H1 (cell line): ENCODE data around the gene CUL2. TPM values are rescaled to one million over a fixed set of nuclear protein-coding genes. Genes with fewer than 3 reads are reported as not detected.

Source experiments
- CTCF ChIA-PET: fragments of 300-600 bp; sonication (Branson Sonifier 250); formaldehyde crosslinking; loops from one replicate; lab custom pipeline; 2021; ENCODE audit not compliant: partially characterized antibody; lab: Charles Lee
- POLR2A ChIA-PET: fragments of 300-600 bp; sonication (Branson Sonifier 250); formaldehyde crosslinking; loops from one replicate; lab custom pipeline; 2021; ENCODE audit warnings: inconsistent platforms; ENCODE audit not compliant: partially characterized antibody; lab: Charles Lee
- DNase-seq, 2 experiments: peaks; one replicate each; pipeline versions ENCODE4 v3.0.0 to v3.0.0-alpha.2; 2010 to 2022; ENCODE audit warnings: low spot score in 2 of 2, low read depth in 1 of 2, mixed read lengths in 1 of 2
- FAIRE-seq: peaks from 2 replicates; lab custom pipeline; 2011; peaks lifted over from hg19 to GRCh38; lab: Jason Lieb, UNC
- H2AFZ ChIP-seq: 2 replicates; pipeline ENCODE4 v1.8.1; 2012; ENCODE audit warnings: low read length, inconsistent platforms
- H2AK5ac ChIP-seq: 2 replicates; pipeline ENCODE4 v1.6.1; 2013; ENCODE audit warnings: low read depth, low read length
- H2BK120ac ChIP-seq: replicated peaks from 2 replicates; pipeline ENCODE3; 2013; ENCODE audit warnings: low read depth, low read length, inconsistent platforms
- H2BK12ac ChIP-seq: 2 replicates; pipeline ENCODE4 v1.6.1; 2013; ENCODE audit warnings: low read depth, low read length
- H2BK15ac ChIP-seq: 2 replicates; pipeline ENCODE4 v1.6.1; 2013; ENCODE audit warnings: low read length
- H2BK20ac ChIP-seq: 2 replicates; pipeline ENCODE4 v1.6.1; 2013; ENCODE audit warnings: low read length
- H2BK5ac ChIP-seq: 2 replicates; pipeline ENCODE4 v1.6.1; 2013; ENCODE audit warnings: low read depth, low read length
- H3K14ac ChIP-seq: 2 replicates; pipeline ENCODE4 v1.6.1; 2013; ENCODE audit warnings: inconsistent platforms; ENCODE audit not compliant: insufficient read length
- H3K18ac ChIP-seq: 2 replicates; pipeline ENCODE4 v1.6.1; 2013; ENCODE audit warnings: low read length; ENCODE audit errors: extremely low read depth
- H3K23ac ChIP-seq: 2 replicates; pipeline ENCODE4 v1.6.1; 2013; ENCODE audit warnings: inconsistent platforms; ENCODE audit not compliant: insufficient read length
- H3K23me2 ChIP-seq: 2 replicates; pipeline ENCODE4 v1.6.1; 2013; ENCODE audit warnings: low read depth, low read length
- H3K27ac ChIP-seq: 2 replicates; pipeline ENCODE4 v1.6.1; 2011; ENCODE audit warnings: low read depth, low read length, inconsistent platforms
- H3K27me3 ChIP-seq, 4 experiments: replicated peaks in 1 of 4; 1 replicate in 1 of 4; 2 replicates in 3 of 4; pipeline versions ENCODE4 v1.6.1 to v1.8.1; 2011 to 2013; ENCODE audit warnings: low read length in 3 of 4, mild to moderate bottlenecking in 3 of 4, inconsistent platforms in 2 of 4, mixed read lengths in 2 of 4, moderate library complexity in 1 of 4; ENCODE audit not compliant: control insufficient read depth in 3 of 4, insufficient read depth in 3 of 4; ENCODE audit errors: extremely low read depth in 1 of 4
- H3K36me3 ChIP-seq, 4 experiments: 2 replicates each; pipeline versions ENCODE4 v1.6.1 to v1.8.1; 2011 to 2013; ENCODE audit warnings: mild to moderate bottlenecking in 4 of 4, low read length in 3 of 4, moderate library complexity in 2 of 4, control low read depth in 1 of 4, inconsistent platforms in 1 of 4; ENCODE audit not compliant: insufficient read depth in 4 of 4, control insufficient read depth in 2 of 4
- H3K4ac ChIP-seq: replicated peaks from 2 replicates; pipeline ENCODE3; 2013; ENCODE audit warnings: low read length, low read depth, mixed read lengths, inconsistent platforms; ENCODE audit not compliant: insufficient read length
- H3K4me1 ChIP-seq, 4 experiments: replicated peaks in 1 of 4; 1 replicate in 1 of 4; 2 replicates in 3 of 4; pipeline versions ENCODE4 v1.6.1 to v1.8.1; 2011 to 2013; ENCODE audit warnings: low read length in 3 of 4, inconsistent platforms in 2 of 4, mixed read lengths in 1 of 4; ENCODE audit not compliant: insufficient read depth in 4 of 4, control insufficient read depth in 3 of 4
- H3K4me2 ChIP-seq, 2 experiments: 2 replicates each; pipeline versions ENCODE4 v1.6.1 to v1.8.1; 2011 to 2013; ENCODE audit warnings: low read depth in 2 of 2, low read length in 2 of 2, control low read depth in 1 of 2, inconsistent platforms in 1 of 2, mild to moderate bottlenecking in 1 of 2; ENCODE audit not compliant: insufficient read depth in 1 of 2
- H3K4me3 ChIP-seq, 4 experiments: fragments of 200-600, 300-600 bp in 1 of 4; sonication (generic), shearing (Covaris generic), sonication (Bioruptor Twin) in 1 of 4; 2 replicates each; pipeline versions ENCODE4 v1.5.1 to v1.8.1; 2011 to 2016; ENCODE audit warnings: low read length in 4 of 4, low read depth in 3 of 4, control low read depth in 2 of 4, inconsistent platforms in 2 of 4, mild to moderate bottlenecking in 2 of 4, mixed read lengths in 1 of 4, moderate library complexity in 1 of 4; ENCODE audit not compliant: insufficient read depth in 2 of 4; ENCODE audit errors: extremely low read depth in 1 of 4
- H3K56ac ChIP-seq: replicated peaks from 2 replicates; pipeline ENCODE3; 2013; ENCODE audit warnings: low read depth, mild to moderate bottlenecking, mixed read lengths, low read length, inconsistent platforms; ENCODE audit not compliant: insufficient read length
- H3K79me1 ChIP-seq: 2 replicates; pipeline ENCODE4 v1.6.1; 2013; ENCODE audit warnings: low read depth, low read length, control low read depth
- H3K79me2 ChIP-seq, 2 experiments: 2 replicates each; pipeline versions ENCODE4 v1.6.1 to v1.8.1; 2012 to 2013; ENCODE audit warnings: low read length in 2 of 2, mild to moderate bottlenecking in 2 of 2, inconsistent platforms in 1 of 2; ENCODE audit not compliant: insufficient read depth in 2 of 2, control insufficient read depth in 1 of 2
- H3K9ac ChIP-seq, 4 experiments: replicated peaks in 1 of 4; 1 replicate in 1 of 4; 2 replicates in 3 of 4; pipeline versions ENCODE4 v1.6.1 to v1.8.1; 2011 to 2013; ENCODE audit warnings: low read depth in 3 of 4, low read length in 3 of 4, control low read depth in 2 of 4, mild to moderate bottlenecking in 2 of 4, moderate library complexity in 2 of 4, inconsistent platforms in 1 of 4; ENCODE audit errors: extremely low read depth in 1 of 4
- H3K9me3 ChIP-seq, 2 experiments: 2 replicates each; pipeline versions ENCODE4 v1.6.1 to v1.8.1; 2012 to 2013; ENCODE audit warnings: mild to moderate bottlenecking in 2 of 2, moderate library complexity in 2 of 2, control low read depth in 1 of 2, inconsistent platforms in 1 of 2, low read depth in 1 of 2, low read length in 1 of 2, mixed read lengths in 1 of 2; ENCODE audit not compliant: insufficient read depth in 2 of 2
- H4K20me1 ChIP-seq, 2 experiments: replicated peaks in 1 of 2; 2 replicates each; pipeline versions ENCODE3 to v1.8.1; 2011 to 2013; ENCODE audit warnings: inconsistent platforms in 2 of 2, low read length in 2 of 2, mild to moderate bottlenecking in 1 of 2; ENCODE audit not compliant: insufficient read depth in 2 of 2, control insufficient read depth in 1 of 2
- H4K5ac ChIP-seq: 2 replicates; pipeline ENCODE4 v1.6.1; 2013; ENCODE audit warnings: low read length, low read depth, mixed read lengths, inconsistent platforms; ENCODE audit not compliant: insufficient read length
- H4K8ac ChIP-seq: 2 replicates; pipeline ENCODE4 v1.8.0; 2013; ENCODE audit warnings: mild to moderate bottlenecking, moderate library complexity, low read length, inconsistent platforms; ENCODE audit not compliant: insufficient read depth; ENCODE audit errors: extremely low read depth
- H4K91ac ChIP-seq: replicated peaks from 2 replicates; pipeline ENCODE3; 2013; ENCODE audit warnings: low read length, mixed read lengths, inconsistent platforms; ENCODE audit not compliant: insufficient read length
- CBX8 ChIP-seq: fragments of 300-800, 300-1000 bp; sonication (generic); IDR thresholded peaks from 2 replicates; pipeline ENCODE4 v1.7.1; 2016; ENCODE audit warnings: low read depth, low read length, borderline replicate concordance
- EP300 ChIP-seq, 2 experiments: IDR thresholded peaks; 1 replicate in 1 of 2; 2 replicates in 1 of 2; pipeline ENCODE4 v1.6.1; 2011 to 2012; ENCODE audit warnings: low read depth in 2 of 2, low read length in 2 of 2, mild to moderate bottlenecking in 2 of 2, borderline replicate concordance in 1 of 2, inconsistent platforms in 1 of 2, moderate library complexity in 1 of 2
- EZH2 ChIP-seq: fragments of 200-600 bp; sonication (generic); IDR thresholded peaks from 2 replicates; pipeline ENCODE4 v1.7.1; 2012; ENCODE audit warnings: low read depth, mild to moderate bottlenecking, moderate library complexity, low read length, inconsistent platforms; ENCODE audit not compliant: severe bottlenecking
- GABPA ChIP-seq: IDR thresholded peaks from 2 replicates; pipeline ENCODE4 v1.6.1; 2011; ENCODE audit warnings: mild to moderate bottlenecking, low read length, moderate library complexity, borderline replicate concordance; ENCODE audit not compliant: insufficient read depth
- KDM5A ChIP-seq: fragments of 200-600 bp; IDR thresholded peaks from 2 replicates; pipeline ENCODE4 v1.7.1; 2012; ENCODE audit warnings: mild to moderate bottlenecking, low read length, inconsistent platforms, mixed read lengths
- MAX ChIP-seq: IDR thresholded peaks from 2 replicates; pipeline ENCODE4 v1.6.1; 2012; ENCODE audit warnings: inconsistent platforms
- POU5F1 ChIP-seq: IDR thresholded peaks from 2 replicates; pipeline ENCODE4 v1.6.1; 2011; ENCODE audit warnings: low read depth, mild to moderate bottlenecking, low read length, moderate library complexity
- SP1 ChIP-seq: IDR thresholded peaks from 2 replicates; pipeline ENCODE4 v1.6.1; 2011; ENCODE audit warnings: low read depth, low read length
- WGBS, 2 experiments: shearing (Covaris generic) in 1 of 2; methylation state at CpG; one replicate each; pipeline versions ENCODE4 v1.1.6 to v1.1.7; 2013 to 2015; ENCODE audit warnings: low lambda C conversion rate in 2 of 2, mixed read lengths in 2 of 2, inconsistent platforms in 1 of 2, low coverage in 1 of 2, missing lambda C conversion rate in 1 of 2; ENCODE audit not compliant: insufficient replicate concordance in 2 of 2, insufficient coverage in 1 of 2, insufficient read length in 1 of 2; ENCODE audit errors: extremely low coverage in 1 of 2, missing lambda C conversion rate in 1 of 2; 5-methylcytosine and 5-hydroxymethylcytosine counted together
- polyA plus RNA-seq, 7 experiments: library from polyadenylated mRNA; depleted of rRNA in 3 of 7; stranded (reverse) in 5 of 7; unstranded in 2 of 7; fragments of >200 nt in 5 of 7; fragments of 200-250 nt in 2 of 7; gene quantifications; 1 replicate in 5 of 7; 2 replicates in 1 of 7; 4 replicates in 1 of 7; pipeline versions ENCODE4 v1.2.1 to v1.2.3, GENCODE V29; 2011 to 2013; ENCODE audit warnings: missing spikeins in 2 of 7, mixed read lengths in 2 of 7
- total RNA-seq: library from RNA; stranded (reverse); fragmentation: NEBNext Ultra II Directional; extraction: Animal tissue kit (Norgen Biotek cat#: 25700); gene quantifications from 2 replicates; pipeline ENCODE4 v1.2.1, GENCODE V29; 2021
- TF ChIP-seq, protein P1 (sequence below): IDR thresholded peaks from 2 replicates; pipeline ENCODE4 v1.6.1; 2011; ENCODE audit warnings: low read length, improper control_type of control experiment
- TF ChIP-seq, protein P2 (sequence below): IDR thresholded peaks from 2 replicates; pipeline ENCODE4 v1.6.1; 2012; ENCODE audit warnings: low read length, inconsistent platforms

Gene CUL2
- total and polyA plus RNA-seq, 2 of the 8 experiments (the other 6 are each of a cell fraction or from before 2014, with no cell fraction given) = 10.2 to 43.1 TPM

- H3K79me2 ChIP-seq = no peaks in the 10 kb centered on the region
- no peak overlapping the region for H2BK120ac ChIP-seq
- H2BK12ac ChIP-seq = no peak overlapping the region
- no peak overlapping the region for H2AFZ ChIP-seq
- no peaks in the 10 kb centered on the region for H3K9me3 ChIP-seq
- no peak overlapping the region for H4K8ac ChIP-seq
- H4K20me1 ChIP-seq = peaks cover 0 to 3% of the 10 kb centered on the region in 2 experiments
- no peak overlapping the region for H2BK5ac ChIP-seq
- H3K4me2 ChIP-seq = no peak overlapping the region
- H3K36me3 ChIP-seq = peaks cover 0 to 7% (median 1%) of the 10 kb centered on the region in 4 experiments; a peak in 1 of 8 replicates
- H2AK5ac ChIP-seq = no peak overlapping the region
- no peak overlapping the region for H3K56ac ChIP-seq
- no peak overlapping the region for H3K23ac ChIP-seq
- peaks cover 2 to 10% (median 3%) of the 10 kb centered on the region in 4 experiments; a peak in 5 of 7 replicates for H3K4me1 ChIP-seq
- POLR2A ChIA-PET = interaction anchor here (1.7 kb wide), 1 partner anchor 11 kb away, joined by 4 read pairs; no protein-coding TSS in a partner anchor
- CTCF ChIA-PET = interaction anchor here (0.9 kb wide), 1 partner anchor 48 kb away, joined by 3 read pairs; no protein-coding TSS in a partner anchor
- 90% methylated on average over 3 of the region's 3 CpGs; no CpG with 5 or more reads in 1 of the 2 experiments for WGBS, 2 experiments
- no peak overlapping the region for H3K18ac ChIP-seq
- no peak overlapping the region for H3K9ac ChIP-seq
- no peak overlapping the region for H4K5ac ChIP-seq
- DNase-seq (no peak), FAIRE-seq (no peak)
- H2BK20ac ChIP-seq = no peak overlapping the region
- no peaks in the 10 kb centered on the region for H3K23me2 ChIP-seq
- no peak overlapping the region for H3K4ac ChIP-seq
- no peaks in the 10 kb centered on the region for H3K79me1 ChIP-seq
- H3K27ac ChIP-seq = no peak overlapping the region
- no peak overlapping the region for H2BK15ac ChIP-seq
- no peak overlapping the region for H4K91ac ChIP-seq
- H3K4me3 ChIP-seq = no peak overlapping the region
- no peaks in the 10 kb centered on the region for H3K27me3 ChIP-seq
- H3K14ac ChIP-seq = no peak overlapping the region
- no peak for TF ChIP-seq MAX
- TF ChIP-seq, protein P1, sequence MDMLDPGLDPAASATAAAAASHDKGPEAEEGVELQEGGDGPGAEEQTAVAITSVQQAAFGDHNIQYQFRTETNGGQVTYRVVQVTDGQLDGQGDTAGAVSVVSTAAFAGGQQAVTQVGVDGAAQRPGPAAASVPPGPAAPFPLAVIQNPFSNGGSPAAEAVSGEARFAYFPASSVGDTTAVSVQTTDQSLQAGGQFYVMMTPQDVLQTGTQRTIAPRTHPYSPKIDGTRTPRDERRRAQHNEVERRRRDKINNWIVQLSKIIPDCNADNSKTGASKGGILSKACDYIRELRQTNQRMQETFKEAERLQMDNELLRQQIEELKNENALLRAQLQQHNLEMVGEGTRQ = no peak
- TF ChIP-seq GABPA = no peak
- TF ChIP-seq EP300 (IDR thresholded peaks at IDR 0.05; ENCODE audit: borderline replicate concordance in 1 of 2, low read depth in 2 of 2, low read length in 2 of 2) = no peak
- TF ChIP-seq KDM5A = no peak
- TF ChIP-seq POU5F1 = no peak
- TF ChIP-seq CBX8 = no peak
- TF ChIP-seq EZH2 = no peak
- no peak for TF ChIP-seq SP1
- TF ChIP-seq, protein P2, sequence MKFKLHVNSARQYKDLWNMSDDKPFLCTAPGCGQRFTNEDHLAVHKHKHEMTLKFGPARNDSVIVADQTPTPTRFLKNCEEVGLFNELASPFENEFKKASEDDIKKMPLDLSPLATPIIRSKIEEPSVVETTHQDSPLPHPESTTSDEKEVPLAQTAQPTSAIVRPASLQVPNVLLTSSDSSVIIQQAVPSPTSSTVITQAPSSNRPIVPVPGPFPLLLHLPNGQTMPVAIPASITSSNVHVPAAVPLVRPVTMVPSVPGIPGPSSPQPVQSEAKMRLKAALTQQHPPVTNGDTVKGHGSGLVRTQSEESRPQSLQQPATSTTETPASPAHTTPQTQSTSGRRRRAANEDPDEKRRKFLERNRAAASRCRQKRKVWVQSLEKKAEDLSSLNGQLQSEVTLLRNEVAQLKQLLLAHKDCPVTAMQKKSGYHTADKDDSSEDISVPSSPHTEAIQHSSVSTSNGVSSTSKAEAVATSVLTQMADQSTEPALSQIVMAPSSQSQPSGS = no peak
Measured at GRCh38 chr10:35042783-35043182, 47.4 kb downstream of the CUL2 start.
